WTC11 (cell line): ENCODE data around the gene APOA4.

Experiments used
- CREB1 ChIP-seq: sonication (generic); formaldehyde crosslinking; IDR thresholded peaks from 2 replicates; pipeline ENCODE4 v1.8.0; 2023; ENCODE audit warnings: mild to moderate bottlenecking, missing genetic modification reagents
- CTCF ChIP-seq: fragments of 200-600 bp; IDR thresholded peaks from 2 replicates; pipeline ENCODE4 v1.8.0; 2022; ENCODE audit warnings: antibody characterized with exemption
- NR3C1 ChIP-seq: sonication (generic); formaldehyde crosslinking; conservative IDR thresholded peaks from 2 replicates; pipeline ENCODE4 v1.8.1; 2023; ENCODE audit warnings: low read depth, mild to moderate bottlenecking, missing genetic modification reagents
- RORB ChIP-seq: fragments of 250-450 bp; sonication (Bioruptor Pico); IDR thresholded peaks from 2 replicates; pipeline ENCODE4 v1.9.0; 2021; ENCODE audit warnings: mild to moderate bottlenecking
- SP1 ChIP-seq: sonication (generic); formaldehyde crosslinking; conservative IDR thresholded peaks from 2 replicates; pipeline ENCODE4 v1.8.1; 2022; ENCODE audit warnings: missing genetic modification reagents
- ZNF232 ChIP-seq: sonication (generic); formaldehyde crosslinking; IDR thresholded peaks from 2 replicates; pipeline ENCODE4 v1.8.0; 2022; ENCODE audit warnings: mild to moderate bottlenecking, missing genetic modification reagents
- TF ChIP-seq, protein P1 (sequence below): sonication (generic); formaldehyde crosslinking; IDR thresholded peaks from 2 replicates; pipeline ENCODE4 v1.8.1; 2023; ENCODE audit warnings: mild to moderate bottlenecking, moderate library complexity, missing genetic modification reagents

DNA sequence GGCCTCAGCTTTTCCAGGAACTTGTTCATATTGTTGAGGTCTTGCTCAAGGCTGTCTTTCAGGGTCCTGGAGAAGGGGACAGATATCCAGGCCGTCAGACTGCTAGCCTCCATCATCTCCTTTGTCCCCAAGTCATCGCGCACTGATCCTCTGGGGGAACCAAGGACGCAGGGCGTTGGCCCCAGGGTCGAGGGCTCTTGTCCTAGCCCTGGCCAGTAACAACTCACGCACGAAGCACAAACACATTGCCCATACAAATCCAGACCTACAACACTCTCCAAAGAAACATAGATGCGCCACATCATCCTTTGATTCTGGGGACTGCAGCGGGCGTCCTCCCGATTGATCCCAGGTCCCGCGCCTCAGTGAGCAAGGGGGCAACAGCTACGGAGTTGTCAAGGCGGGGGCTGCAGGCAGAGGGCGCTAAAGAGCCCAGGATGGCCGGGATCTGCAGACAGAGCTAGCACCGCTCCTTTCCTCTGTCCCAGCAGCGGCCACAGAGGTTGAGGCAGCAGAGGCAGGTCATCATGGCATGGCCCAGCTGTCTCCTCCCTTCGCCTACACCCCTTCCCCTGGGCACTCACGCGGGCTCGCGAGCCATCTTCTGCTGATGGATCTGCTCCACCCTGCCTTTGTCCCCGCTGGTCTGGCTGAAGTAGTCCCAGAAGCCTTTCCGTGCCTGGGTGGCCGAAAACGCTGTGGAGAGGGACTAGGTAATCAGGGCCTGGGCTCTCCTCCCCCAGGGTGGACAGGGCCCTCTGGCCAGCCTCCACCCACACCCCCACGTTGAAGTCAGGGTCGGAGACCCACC is 31.9 kb downstream of the APOA4 start:
- TF ChIP-seq ZNF232 (CRISPR knock-in tag) (no peak), CTCF (peak; percentile 94), RORB (CRISPR knock-in tag) (no peak), SP1 (no peak), NR3C1 (CRISPR knock-in tag) (no peak), CREB1 (no peak)
- TF ChIP-seq, protein P1, sequence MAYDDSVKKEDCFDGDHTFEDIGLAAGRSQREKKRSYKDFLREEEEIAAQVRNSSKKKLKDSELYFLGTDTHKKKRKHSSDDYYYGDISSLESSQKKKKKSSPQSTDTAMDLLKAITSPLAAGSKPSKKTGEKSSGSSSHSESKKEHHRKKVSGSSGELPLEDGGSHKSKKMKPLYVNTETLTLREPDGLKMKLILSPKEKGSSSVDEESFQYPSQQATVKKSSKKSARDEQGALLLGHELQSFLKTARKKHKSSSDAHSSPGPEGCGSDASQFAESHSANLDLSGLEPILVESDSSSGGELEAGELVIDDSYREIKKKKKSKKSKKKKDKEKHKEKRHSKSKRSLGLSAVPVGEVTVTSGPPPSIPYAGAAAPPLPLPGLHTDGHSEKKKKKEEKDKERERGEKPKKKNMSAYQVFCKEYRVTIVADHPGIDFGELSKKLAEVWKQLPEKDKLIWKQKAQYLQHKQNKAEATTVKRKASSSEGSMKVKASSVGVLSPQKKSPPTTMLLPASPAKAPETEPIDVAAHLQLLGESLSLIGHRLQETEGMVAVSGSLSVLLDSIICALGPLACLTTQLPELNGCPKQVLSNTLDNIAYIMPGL: 0 out of 2 replicates have a peak, but pooled peaks have one; percentile 53
